Thyroid gland (tissue), 4 donors: ENCODE measurements around the gene ADCY10.

Source experiments
- CTCF ChIP-seq, 6 experiments: fragments of 200-600 bp in 3 of 6; fragments of 450-650 bp in 3 of 6; sonication (generic) in 3 of 6; IDR thresholded peaks; one replicate each; pipeline ENCODE4 v1.5.1; 2016 to 2019; ENCODE audit warnings: antibody characterized with exemption in 6 of 6, mild to moderate bottlenecking in 2 of 6, inconsistent platforms in 1 of 6, moderate library complexity in 1 of 6
- POLR2A ChIP-seq, 2 donors: fragments of 450-650 bp; IDR thresholded peaks; one replicate each; pipeline ENCODE4 v1.6.1; 2017; ENCODE audit warnings: antibody characterized with exemption in 2 of 2, mild to moderate bottlenecking in 2 of 2, moderate library complexity in 1 of 2

- TF ChIP-seq POLR2A (IDR thresholded peaks at IDR 0.05) (no peak), CTCF (IDR thresholded peaks at IDR 0.05) (no peak)
Measured at GRCh38 chr1:167916766-167917511, 3.0 kb upstream of the ADCY10 start.
